Measurements from ENCODE around the gene THSD7B.

GRCh38 chr2:137202318-137202717 lies 437.0 kb downstream of the THSD7B start:
- TF ChIP-seq EZH2 (IDR thresholded peaks at IDR 0.05) (no peak), POLR2AphosphoS5 (IDR thresholded peaks at IDR 0.05; ENCODE audit: borderline replicate concordance, low read depth, low read length) (no peak), FOXP2 (optimal IDR thresholded peaks at IDR 0.05; ENCODE audit: control extremely low read depth, extremely low read length, insufficient read depth) (no peak)
